ENCODE data around the gene RRP9. TPM values are rescaled to one million over a fixed set of nuclear protein-coding genes. Genes with fewer than 3 reads are reported as not detected.

The RRP9 gene
- total RNA-seq, 2 experiments from 2014 or later: 40.0 to 40.7 TPM

DNA sequence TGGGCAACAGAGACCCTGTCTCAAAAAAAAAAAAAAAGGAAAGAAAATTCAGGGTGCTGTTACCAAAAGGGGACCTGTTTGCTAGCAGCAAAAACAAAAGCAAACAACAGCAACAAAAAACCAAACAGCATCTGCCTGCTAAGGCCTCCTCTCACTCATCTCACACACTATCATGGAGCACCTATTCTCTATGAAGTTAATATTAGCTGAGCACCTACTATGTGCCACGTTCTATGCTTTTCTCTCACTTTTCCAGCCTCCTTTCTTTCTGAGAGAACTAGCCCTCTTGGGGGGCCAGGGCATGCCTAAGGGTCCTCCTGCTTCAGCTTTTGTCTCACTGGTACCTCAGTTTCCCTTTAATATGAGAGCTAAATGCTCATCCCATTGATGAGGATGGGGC, 13.0 kb upstream of the RRP9 start:
- Mint-ChIP-seq H3K27me3 (peaks cover 28% of the 10 kb centered on the region), H3K4me1 (ENCODE audit: low read depth) (peaks cover 6% of the 10 kb centered on the region), H3K4me3 (no peak overlapping the region), H3K9me3 (no peaks in the 10 kb centered on the region), H3K36me3 (ENCODE audit: low read depth) (peaks cover 3% of the 10 kb centered on the region), H3K27ac (no peak overlapping the region)
- TF ChIP-seq, protein P1, sequence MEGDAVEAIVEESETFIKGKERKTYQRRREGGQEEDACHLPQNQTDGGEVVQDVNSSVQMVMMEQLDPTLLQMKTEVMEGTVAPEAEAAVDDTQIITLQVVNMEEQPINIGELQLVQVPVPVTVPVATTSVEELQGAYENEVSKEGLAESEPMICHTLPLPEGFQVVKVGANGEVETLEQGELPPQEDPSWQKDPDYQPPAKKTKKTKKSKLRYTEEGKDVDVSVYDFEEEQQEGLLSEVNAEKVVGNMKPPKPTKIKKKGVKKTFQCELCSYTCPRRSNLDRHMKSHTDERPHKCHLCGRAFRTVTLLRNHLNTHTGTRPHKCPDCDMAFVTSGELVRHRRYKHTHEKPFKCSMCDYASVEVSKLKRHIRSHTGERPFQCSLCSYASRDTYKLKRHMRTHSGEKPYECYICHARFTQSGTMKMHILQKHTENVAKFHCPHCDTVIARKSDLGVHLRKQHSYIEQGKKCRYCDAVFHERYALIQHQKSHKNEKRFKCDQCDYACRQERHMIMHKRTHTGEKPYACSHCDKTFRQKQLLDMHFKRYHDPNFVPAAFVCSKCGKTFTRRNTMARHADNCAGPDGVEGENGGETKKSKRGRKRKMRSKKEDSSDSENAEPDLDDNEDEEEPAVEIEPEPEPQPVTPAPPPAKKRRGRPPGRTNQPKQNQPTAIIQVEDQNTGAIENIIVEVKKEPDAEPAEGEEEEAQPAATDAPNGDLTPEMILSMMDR (IDR thresholded peaks at IDR 0.05): no peak
- POLR2A ChIA-PET: interaction anchor here (0.5 to 1.6 kb wide), 6 partner anchors 11 to 41 kb away, joined by 3 to 6 read pairs (median 3); partner anchors contain the start of gene RPL29
- DNase-seq (no peak), ATAC-seq (no peak)
- intact Hi-C loops (cut with micrococcal nuclease): no loop called here
- CTCF ChIA-PET: interaction anchor here (1.2 to 4.0 kb wide), 5 partner anchors 9 to 47 kb away, joined by 3 to 27 read pairs (median 4); partner anchors contain the start of genes ABHD14A, ABHD14B, PARP3 and RRP9

DNA sequence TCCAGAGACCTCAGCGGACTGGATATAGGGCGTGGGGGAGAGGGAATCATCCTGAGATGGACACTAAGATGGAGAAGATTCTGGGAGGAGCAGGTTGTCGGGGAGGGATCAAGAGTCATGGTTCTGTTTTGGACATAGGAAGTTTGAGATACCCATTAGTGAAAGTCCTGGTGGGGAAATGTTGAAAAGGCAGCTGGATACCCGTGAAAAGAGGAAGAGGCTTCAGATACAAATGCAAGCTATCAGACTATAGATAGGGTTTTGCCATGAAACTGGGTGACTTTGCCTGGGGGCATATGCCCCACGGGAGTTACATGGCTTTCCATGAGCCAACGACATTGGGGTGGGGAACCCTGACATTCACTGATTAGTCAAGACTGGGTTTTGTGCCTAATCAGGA, 12.4 kb upstream of the RRP9 start:
- CTCF ChIA-PET: interaction anchor here (1.2 to 4.0 kb wide), 3 partner anchors 9 to 20 kb away, joined by 4 to 27 read pairs (median 13); partner anchors contain the start of genes ABHD14A, ABHD14B, PARP3 and RRP9
- no peak overlapping the region for H3K4me3 Mint-ChIP-seq
- TF ChIP-seq, protein P1 (IDR thresholded peaks at IDR 0.05): no peak
- POLR2A ChIA-PET: interaction anchor here (1.2 to 1.6 kb wide), 4 partner anchors 11 to 21 kb away, joined by 3 to 5 read pairs (median 4); no protein-coding TSS in a partner anchor
- H3K9me3 Mint-ChIP-seq: no peaks in the 10 kb centered on the region
- H3K27me3 Mint-ChIP-seq: peaks cover 28% of the 10 kb centered on the region
- DNase-seq (no peak), ATAC-seq (no peak)
- peaks cover 6% of the 10 kb centered on the region for H3K4me1 Mint-ChIP-seq (ENCODE audit: low read depth)
- intact Hi-C loops (cut with micrococcal nuclease): no loop called here
- H3K27ac Mint-ChIP-seq: no peak overlapping the region
- H3K36me3 Mint-ChIP-seq (ENCODE audit: low read depth): peaks cover 3% of the 10 kb centered on the region

DNA sequence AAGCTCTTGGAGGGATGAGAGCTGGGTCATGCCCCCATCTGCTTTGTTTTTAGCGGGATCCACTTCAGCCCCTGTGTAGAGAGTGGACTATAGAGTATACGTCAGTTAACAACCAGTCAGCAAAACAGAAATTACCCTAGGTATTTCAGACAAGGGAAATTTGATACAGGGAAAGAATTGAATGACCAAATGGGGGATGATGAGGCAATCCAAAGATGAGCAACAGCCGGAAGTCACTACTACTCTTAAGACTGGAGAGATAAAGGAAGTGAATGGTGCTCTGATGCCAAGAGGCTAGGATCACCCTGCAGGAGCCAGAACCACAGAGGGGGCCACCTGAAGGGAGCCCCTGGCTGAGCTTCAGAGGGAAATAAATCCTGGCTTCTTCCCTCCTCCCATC, 11.7 kb upstream of the RRP9 start:
- H3K27ac Mint-ChIP-seq: no peak overlapping the region
- POLR2A ChIA-PET: interaction anchor here (1.2 to 2.8 kb wide), 3 partner anchors 10 to 21 kb away, joined by 3 to 6 read pairs (median 5); partner anchors contain the start of genes ABHD14A and ABHD14B
- H3K27me3 Mint-ChIP-seq: peaks cover 28% of the 10 kb centered on the region
- TF ChIP-seq, protein P1 (IDR thresholded peaks at IDR 0.05): no peak
- CTCF ChIA-PET: interaction anchor here (1.2 to 4.0 kb wide), 3 partner anchors 10 to 21 kb away, joined by 4 to 27 read pairs (median 13); partner anchors contain the start of genes ABHD14A, ABHD14B, PARP3 and RRP9
- H3K4me3 Mint-ChIP-seq: no peak overlapping the region
- intact Hi-C loops (cut with micrococcal nuclease): no loop called here
- no peaks in the 10 kb centered on the region for H3K9me3 Mint-ChIP-seq
- DNase-seq: no peak
- ATAC-seq: no peak
- H3K36me3 Mint-ChIP-seq (ENCODE audit: low read depth): peaks cover 2% of the 10 kb centered on the region
- H3K4me1 Mint-ChIP-seq (ENCODE audit: low read depth): peaks cover 6% of the 10 kb centered on the region

DNA sequence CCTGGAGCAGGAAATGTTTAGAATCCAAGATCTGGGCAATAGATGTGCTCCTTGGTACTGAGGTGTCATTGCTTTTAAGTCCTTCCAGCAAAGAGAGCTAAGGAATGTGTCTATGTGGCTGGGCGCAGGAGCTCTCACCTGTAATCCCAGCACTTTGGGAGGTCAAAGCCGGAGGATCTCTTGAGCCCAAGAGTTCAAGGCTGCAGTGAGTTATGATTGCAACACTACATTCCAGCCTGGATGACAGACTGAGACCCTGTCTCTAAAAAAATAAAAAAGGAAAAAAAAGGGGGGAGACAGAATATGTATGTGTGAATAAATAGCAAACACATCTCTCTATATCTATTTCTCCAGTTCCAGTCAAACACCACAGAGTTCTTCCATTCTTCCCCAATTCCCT, 9.2 kb upstream of the RRP9 start:
- DNase-seq (no peak), ATAC-seq (no peak)
- Mint-ChIP-seq H3K36me3 (ENCODE audit: low read depth) (no peaks in the 10 kb centered on the region), H3K27me3 (peaks cover 19% of the 10 kb centered on the region), H3K27ac (no peak overlapping the region), H3K9me3 (no peaks in the 10 kb centered on the region), H3K4me3 (no peak overlapping the region), H3K4me1 (ENCODE audit: low read depth) (no peaks in the 10 kb centered on the region)
- POLR2A ChIA-PET: interaction anchor here (1.0 to 2.8 kb wide), 2 partner anchors 9 to 23 kb away, joined by 3 to 6 read pairs; partner anchors contain the start of genes ABHD14A, ABHD14B, PARP3 and RRP9
- CTCF ChIA-PET: interaction anchor here (4.0 kb wide), 1 partner anchor 8 kb away, joined by 27 read pairs; the partner anchor contains the start of genes PARP3 and RRP9
- intact Hi-C loops (cut with micrococcal nuclease): no loop called here
- TF ChIP-seq, protein P1 (IDR thresholded peaks at IDR 0.05): no peak

DNA sequence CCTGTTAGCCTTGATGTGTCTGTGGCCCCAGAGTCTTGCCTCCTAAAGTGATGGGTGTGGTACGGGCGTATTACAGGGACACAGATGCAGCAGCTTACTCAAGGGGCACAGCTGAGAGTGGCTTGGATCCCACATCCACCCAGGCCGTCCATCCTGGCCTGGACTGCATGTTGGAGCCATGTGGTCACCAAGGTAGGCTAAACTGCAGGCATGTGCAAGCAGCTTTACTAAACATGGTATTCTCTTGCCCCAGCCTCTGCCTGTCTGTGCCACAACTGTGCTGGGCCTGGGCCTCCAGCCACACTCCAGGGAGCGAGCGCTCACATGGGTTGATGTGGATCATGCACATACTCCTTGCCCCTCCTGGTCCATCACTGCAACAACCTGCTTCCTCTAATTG, 7.4 kb upstream of the RRP9 start:
- intact Hi-C loops (cut with micrococcal nuclease): no loop called here
- H3K36me3 Mint-ChIP-seq (ENCODE audit: low read depth): no peaks in the 10 kb centered on the region
- H3K4me3 Mint-ChIP-seq: no peak overlapping the region
- CTCF ChIA-PET: no interaction called here
- H3K27me3 Mint-ChIP-seq: peaks cover 8% of the 10 kb centered on the region
- no peak overlapping the region for H3K27ac Mint-ChIP-seq
- no peaks in the 10 kb centered on the region for H3K4me1 Mint-ChIP-seq (ENCODE audit: low read depth)
- TF ChIP-seq, protein P1 (IDR thresholded peaks at IDR 0.05): no peak
- ATAC-seq (no peak), DNase-seq (no peak)
- POLR2A ChIA-PET: no interaction called here
- H3K9me3 Mint-ChIP-seq: no peaks in the 10 kb centered on the region
